ENCODE data around the gene ATL1.
"Not testable (repeated sequence)": the region's sequence is repeated elsewhere in the genome, so short reads cannot be mapped to it uniquely, and the experiment has no call there.

Gene ATL1

GRCh38 chr14:50612806-50613205 is 52.9 kb downstream of the ATL1 start:
- Mint-ChIP-seq H3K4me1 (no peaks in the 10 kb centered on the region), H3K27ac (ENCODE audit: low read depth) (no peak overlapping the region)

DNA sequence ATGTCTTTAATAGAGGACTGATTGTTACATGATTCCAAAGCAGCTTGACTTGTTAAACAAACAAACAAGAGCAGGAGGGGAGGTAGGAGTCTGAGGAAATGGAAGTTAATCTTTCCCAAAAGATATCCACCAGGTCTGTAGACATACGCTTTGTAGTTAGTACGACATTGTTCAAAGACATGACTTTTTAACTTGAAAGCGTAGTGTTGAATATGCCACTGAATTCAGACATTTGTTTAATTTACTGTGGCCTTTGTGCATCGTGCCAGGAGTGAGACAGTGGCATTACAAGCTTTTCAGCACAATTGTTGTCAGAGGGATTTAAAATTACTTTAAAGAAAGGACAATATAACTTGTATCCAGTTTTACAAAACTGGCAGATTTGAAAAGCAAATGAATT is 55.1 kb downstream of the ATL1 start:
- H3K9me3 Mint-ChIP-seq, result no peaks in the 10 kb centered on the region
- H3K36me3 Mint-ChIP-seq (ENCODE audit: insufficient read depth), result no peaks in the 10 kb centered on the region
- no peak overlapping the region for H3K27ac Mint-ChIP-seq (ENCODE audit: low read depth)
- no peak for DNase-seq (ENCODE audit: low spot score in 2 of 2)
- no peak overlapping the region for H3K4me3 Mint-ChIP-seq
- no peak for ATAC-seq (replicated peaks; ENCODE audit: extremely low read depth, poor library complexity, severe bottlenecking)
- no peaks in the 10 kb centered on the region for H3K4me1 Mint-ChIP-seq
- H3K27me3 Mint-ChIP-seq, result peaks cover 3% of the 10 kb centered on the region

More at GRCh38 chr14:50612806-50613205, 52.9 kb downstream of the ATL1 start:
- DNase-seq (ENCODE audit: low spot score in 2 of 2) (no peak), ATAC-seq (replicated peaks; ENCODE audit: extremely low read depth, poor library complexity, severe bottlenecking) (no peak)
- Mint-ChIP-seq H3K27me3 (peaks cover 10% of the 10 kb centered on the region), H3K4me3 (no peak overlapping the region), H3K36me3 (ENCODE audit: insufficient read depth) (no peaks in the 10 kb centered on the region), H3K9me3 (no peaks in the 10 kb centered on the region)

GRCh38 chr14:50615552-50615951 is 55.6 kb downstream of the ATL1 start:
- no peaks in the 10 kb centered on the region for H3K27me3 Mint-ChIP-seq
- no peak for DNase-seq (ENCODE audit: low spot score in 2 of 2)
- ATAC-seq (replicated peaks; ENCODE audit: extremely low read depth, poor library complexity, severe bottlenecking), result no peak
- no peaks in the 10 kb centered on the region for H3K9me3 Mint-ChIP-seq
- H3K36me3 Mint-ChIP-seq (ENCODE audit: insufficient read depth), result no peaks in the 10 kb centered on the region
- no peak overlapping the region for H3K4me3 Mint-ChIP-seq
- no peaks in the 10 kb centered on the region for H3K4me1 Mint-ChIP-seq
- H3K27ac Mint-ChIP-seq (ENCODE audit: low read depth), result no peak overlapping the region

GRCh38 chr14:50616275-50616674 is 56.3 kb downstream of the ATL1 start:
- Mint-ChIP-seq H3K27me3 (no peaks in the 10 kb centered on the region), H3K27ac (ENCODE audit: low read depth) (no peak overlapping the region), H3K36me3 (ENCODE audit: insufficient read depth) (no peaks in the 10 kb centered on the region), H3K9me3 (no peaks in the 10 kb centered on the region), H3K4me1 (no peaks in the 10 kb centered on the region), H3K4me3 (no peak overlapping the region)
- DNase-seq (ENCODE audit: low spot score in 2 of 2) (no peak), ATAC-seq (replicated peaks; ENCODE audit: extremely low read depth, poor library complexity, severe bottlenecking) (no peak)

DNA sequence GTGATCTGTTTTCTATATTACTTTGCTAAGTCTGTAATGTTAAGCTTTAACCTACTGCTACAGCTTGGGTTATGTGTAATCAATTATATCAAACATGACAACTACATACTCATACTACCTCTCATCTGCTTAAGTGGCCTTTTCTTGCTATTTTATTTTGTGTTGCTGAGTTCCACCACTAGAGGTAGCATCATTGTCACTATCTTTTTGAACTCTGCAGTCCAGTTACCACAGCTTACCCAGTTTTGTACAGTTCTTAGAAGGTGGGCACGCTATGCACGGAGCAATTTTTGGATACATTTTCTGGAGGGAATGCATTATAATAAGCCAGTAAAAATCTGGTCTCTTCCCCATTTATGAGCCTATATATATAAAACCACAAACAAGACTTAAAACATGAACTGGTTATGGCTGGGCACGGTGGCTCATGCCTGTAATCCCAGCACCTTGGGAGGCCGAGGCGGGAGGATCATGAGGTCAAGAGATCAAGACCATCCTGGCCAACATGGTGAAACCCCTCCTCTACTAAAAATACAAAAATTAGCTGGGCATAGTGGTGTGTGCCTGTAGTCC is 59.7 kb downstream of the ATL1 start:
- DNase-seq (ENCODE audit: low spot score in 2 of 2) (no peak), ATAC-seq (replicated peaks; ENCODE audit: extremely low read depth, poor library complexity, severe bottlenecking) (no peak)
- Mint-ChIP-seq H3K27ac (ENCODE audit: low read depth) (no peak overlapping the region), H3K4me3 (no peak overlapping the region), H3K4me1 (no peaks in the 10 kb centered on the region), H3K27me3 (no peaks in the 10 kb centered on the region), H3K9me3 (no peaks in the 10 kb centered on the region), H3K36me3 (ENCODE audit: insufficient read depth) (no peaks in the 10 kb centered on the region)

DNA sequence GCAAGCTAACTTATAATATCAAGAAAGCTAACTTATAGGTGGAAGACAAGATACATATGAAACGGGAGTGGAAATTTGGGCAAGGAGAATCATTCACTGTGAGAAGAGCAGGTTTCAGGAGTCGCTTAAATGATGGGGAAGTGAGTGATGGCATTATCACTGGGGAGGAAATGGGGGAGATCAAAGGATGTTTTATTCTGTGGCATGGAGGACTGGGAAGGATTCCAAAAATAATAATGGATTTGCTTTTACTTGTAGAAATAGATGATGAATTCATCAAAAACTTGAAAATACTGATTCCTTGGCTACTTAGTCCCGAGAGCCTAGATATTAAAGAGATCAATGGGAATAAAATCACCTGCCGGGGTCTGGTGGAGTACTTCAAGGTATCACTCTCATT is 60.4 kb downstream of the ATL1 start:
- H3K9me3 Mint-ChIP-seq, result no peaks in the 10 kb centered on the region
- H3K27ac Mint-ChIP-seq (ENCODE audit: low read depth), result no peak overlapping the region
- H3K27me3 Mint-ChIP-seq, result no peaks in the 10 kb centered on the region
- no peaks in the 10 kb centered on the region for H3K36me3 Mint-ChIP-seq (ENCODE audit: insufficient read depth)
- H3K4me1 Mint-ChIP-seq, result no peaks in the 10 kb centered on the region
- ATAC-seq (replicated peaks; ENCODE audit: extremely low read depth, poor library complexity, severe bottlenecking) (no peak), DNase-seq (ENCODE audit: low spot score in 2 of 2) (no peak)
- no peak overlapping the region for H3K4me3 Mint-ChIP-seq

DNA sequence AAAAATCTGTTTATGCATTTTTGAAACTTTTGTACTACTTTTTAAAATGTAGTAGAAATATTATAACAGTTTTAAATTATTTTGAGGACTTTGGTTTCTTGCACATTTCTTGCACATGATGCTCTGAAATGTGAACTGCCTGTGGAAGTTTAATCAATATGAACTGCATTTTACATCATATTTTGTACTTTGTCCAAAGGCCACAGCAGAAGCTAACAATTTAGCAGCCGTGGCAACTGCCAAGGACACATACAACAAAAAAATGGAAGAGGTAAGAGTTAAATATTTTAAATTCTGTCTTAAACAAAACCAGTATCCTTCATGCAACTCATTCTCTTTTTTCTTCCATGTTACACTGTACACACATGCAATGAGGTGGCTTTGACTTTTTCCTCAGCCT is 63.0 kb downstream of the ATL1 start:
- no peak for ATAC-seq (replicated peaks; ENCODE audit: extremely low read depth, poor library complexity, severe bottlenecking)
- Mint-ChIP-seq H3K9me3 (no peaks in the 10 kb centered on the region), H3K27me3 (no peaks in the 10 kb centered on the region), H3K36me3 (ENCODE audit: insufficient read depth) (peaks cover 1% of the 10 kb centered on the region), H3K4me3 (no peak overlapping the region), H3K4me1 (no peaks in the 10 kb centered on the region), H3K27ac (ENCODE audit: low read depth) (no peak overlapping the region)
- no peak for DNase-seq (ENCODE audit: low spot score in 2 of 2)

DNA sequence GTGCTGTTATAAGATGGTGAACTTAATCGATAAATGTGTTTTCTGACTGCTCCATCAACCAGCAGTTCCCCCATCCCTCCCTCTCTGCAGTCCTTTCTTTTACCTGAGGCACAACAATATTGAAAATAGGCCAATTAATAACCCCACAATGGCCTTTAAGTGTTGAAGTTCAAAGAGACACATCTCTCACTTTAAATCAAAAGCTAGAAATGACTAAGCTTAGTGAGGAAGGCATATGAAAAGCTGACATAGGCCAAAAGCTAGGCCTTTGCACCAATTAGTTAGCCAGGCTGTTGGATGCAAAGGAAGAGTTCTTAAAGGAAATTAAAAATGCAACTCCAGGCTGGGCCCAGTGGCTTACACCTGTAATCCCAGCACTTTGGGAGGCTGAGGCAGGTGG is 64.5 kb downstream of the ATL1 start:
- no peaks in the 10 kb centered on the region for H3K4me1 Mint-ChIP-seq
- no peak overlapping the region for H3K27ac Mint-ChIP-seq (ENCODE audit: low read depth)
- no peak for ATAC-seq (replicated peaks; ENCODE audit: extremely low read depth, poor library complexity, severe bottlenecking)
- no peaks in the 10 kb centered on the region for H3K27me3 Mint-ChIP-seq
- H3K36me3 Mint-ChIP-seq (ENCODE audit: insufficient read depth), result peaks cover 1% of the 10 kb centered on the region
- no peak overlapping the region for H3K4me3 Mint-ChIP-seq
- no peak for DNase-seq (ENCODE audit: low spot score in 2 of 2)
- H3K9me3 Mint-ChIP-seq, result no peaks in the 10 kb centered on the region

GRCh38 chr14:50624947-50625346 is 65.0 kb downstream of the ATL1 start:
- H3K4me3 Mint-ChIP-seq; H3K4me1 Mint-ChIP-seq; H3K27ac Mint-ChIP-seq (ENCODE audit: low read depth): not testable (repeated sequence)

GRCh38 chr14:50631408-50631821 is 71.5 kb downstream of the ATL1 start:
- Mint-ChIP-seq H3K4me3 (no peak overlapping the region), H3K27ac (ENCODE audit: low read depth) (no peak overlapping the region), H3K4me1 (no peaks in the 10 kb centered on the region), H3K36me3 (ENCODE audit: insufficient read depth) (peaks cover 11% of the 10 kb centered on the region), H3K27me3 (no peaks in the 10 kb centered on the region), H3K9me3 (no peaks in the 10 kb centered on the region)
- no peak for DNase-seq (ENCODE audit: low spot score in 2 of 2)
- ATAC-seq (replicated peaks; ENCODE audit: extremely low read depth, poor library complexity, severe bottlenecking), result no peak

More at GRCh38 chr14:50624947-50625346, 65.0 kb downstream of the ATL1 start:
- not testable (repeated sequence) for H3K27me3 Mint-ChIP-seq; DNase-seq (ENCODE audit: low spot score in 2 of 2); H3K36me3 Mint-ChIP-seq (ENCODE audit: insufficient read depth); ATAC-seq (replicated peaks; ENCODE audit: extremely low read depth, poor library complexity, severe bottlenecking); H3K9me3 Mint-ChIP-seq

- Mint-ChIP-seq H3K4me1 (no peaks in the 10 kb centered on the region), H3K4me3 (no peak overlapping the region), H3K27ac (ENCODE audit: low read depth) (no peak overlapping the region), H3K36me3 (ENCODE audit: insufficient read depth) (peaks cover 12% of the 10 kb centered on the region), H3K9me3 (no peaks in the 10 kb centered on the region), H3K27me3 (no peaks in the 10 kb centered on the region)
- DNase-seq (ENCODE audit: low spot score in 2 of 2) (no peak), ATAC-seq (replicated peaks; ENCODE audit: extremely low read depth, poor library complexity, severe bottlenecking) (no peak)
Observed at GRCh38 chr14:50633954-50634353, 74.0 kb downstream of the ATL1 start.

DNA sequence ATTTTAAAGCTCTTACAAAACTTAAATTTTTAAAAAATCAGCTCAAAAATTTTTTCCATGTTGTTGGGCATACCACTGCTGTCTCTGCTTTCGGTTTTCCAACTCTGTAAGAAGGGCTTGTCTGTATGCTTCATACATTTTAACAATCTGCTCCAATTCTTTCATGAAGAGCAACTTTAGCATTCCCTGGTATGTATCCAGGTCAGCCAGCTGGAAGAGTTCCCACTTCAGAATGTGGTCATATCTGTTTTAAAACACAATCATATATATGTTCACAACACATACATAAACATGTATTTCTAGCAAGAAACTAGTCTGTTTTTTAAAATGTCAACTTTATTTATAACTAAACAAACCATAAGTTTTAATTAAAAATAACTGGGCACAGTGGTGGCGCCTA is 75.2 kb downstream of the ATL1 start:
- ATAC-seq (replicated peaks; ENCODE audit: extremely low read depth, poor library complexity, severe bottlenecking), result no peak
- DNase-seq (ENCODE audit: low spot score in 2 of 2), result no peak
- no peaks in the 10 kb centered on the region for H3K9me3 Mint-ChIP-seq
- H3K27me3 Mint-ChIP-seq, result no peaks in the 10 kb centered on the region
- no peak overlapping the region for H3K4me3 Mint-ChIP-seq
- H3K36me3 Mint-ChIP-seq (ENCODE audit: insufficient read depth), result peaks cover 14% of the 10 kb centered on the region
- no peak overlapping the region for H3K27ac Mint-ChIP-seq (ENCODE audit: low read depth)
- no peaks in the 10 kb centered on the region for H3K4me1 Mint-ChIP-seq

GRCh38 chr14:50647282-50647681 is 87.3 kb downstream of the ATL1 start:
- H3K27me3 Mint-ChIP-seq, result no peaks in the 10 kb centered on the region
- no peak for ATAC-seq (replicated peaks; ENCODE audit: extremely low read depth, poor library complexity, severe bottlenecking)
- H3K4me1 Mint-ChIP-seq, result peaks cover 5% of the 10 kb centered on the region
- H3K36me3 Mint-ChIP-seq (ENCODE audit: insufficient read depth), result peaks cover 5% of the 10 kb centered on the region
- H3K9me3 Mint-ChIP-seq, result no peaks in the 10 kb centered on the region
- no peak overlapping the region for H3K27ac Mint-ChIP-seq (ENCODE audit: low read depth)
- H3K4me3 Mint-ChIP-seq, result no peak overlapping the region
- DNase-seq (ENCODE audit: low spot score in 2 of 2), result no peak

- ATAC-seq (replicated peaks; ENCODE audit: extremely low read depth, poor library complexity, severe bottlenecking) (no peak), DNase-seq (ENCODE audit: low spot score in 2 of 2) (no peak)
- Mint-ChIP-seq H3K27me3 (no peaks in the 10 kb centered on the region), H3K4me1 (peaks cover 5% of the 10 kb centered on the region), H3K27ac (ENCODE audit: low read depth) (no peak overlapping the region), H3K4me3 (no peak overlapping the region), H3K9me3 (no peaks in the 10 kb centered on the region), H3K36me3 (ENCODE audit: insufficient read depth) (peaks cover 7% of the 10 kb centered on the region)
Observed at GRCh38 chr14:50647753-50648152, 87.8 kb downstream of the ATL1 start.

Measured in central memory CD8-positive, alpha-beta T cell (primary cell).